Mesothelial cell of epicardium (in vitro differentiated cells): ENCODE data around the gene FREY1. TPM values are rescaled to one million over a fixed set of nuclear protein-coding genes. Genes with fewer than 3 reads are reported as not detected.

Experiments
- DNase-seq, 2 experiments: peaks; one replicate each; pipeline ENCODE4 v3.0.0; 2021; ENCODE audit warnings: low spot score in 2 of 2; ENCODE audit not compliant: unreplicated experiment in 2 of 2
- H3K27ac Mint-ChIP-seq: 2 replicates; pipeline ENCODE4 v1.8.0; 2021; ENCODE audit warnings: mixed read lengths
- H3K27me3 Mint-ChIP-seq: 2 replicates; pipeline ENCODE4 v1.8.0; 2021; ENCODE audit warnings: low read depth, mixed read lengths
- H3K36me3 Mint-ChIP-seq: 2 replicates; pipeline ENCODE4 v1.8.0; 2021; ENCODE audit warnings: mixed read lengths
- H3K4me1 Mint-ChIP-seq: 2 replicates; pipeline ENCODE4 v1.8.0; 2021; ENCODE audit warnings: mixed read lengths
- H3K4me3 Mint-ChIP-seq: 2 replicates; pipeline ENCODE4 v1.8.0; 2021; ENCODE audit warnings: mild to moderate bottlenecking, moderate library complexity, mixed read lengths
- H3K9me3 Mint-ChIP-seq: 2 replicates; pipeline ENCODE4 v1.8.0; 2021; ENCODE audit warnings: mixed read lengths
- CTCF ChIP-seq: fragments of 200-600 bp; sonication (generic); IDR thresholded peaks from one replicate; pipeline ENCODE4 v1.5.0; 2021; ENCODE audit warnings: antibody characterized with exemption; ENCODE audit not compliant: unreplicated experiment
- total RNA-seq: library from RNA; stranded (reverse); gene quantifications from 3 replicates; pipeline ENCODE4 v1.2.1, GENCODE V29; 2021

Gene FREY1
- total RNA-seq, 1 donor from 2014 or later = 3.9 TPM

GRCh38 chr11:45894555-45895247 is 12.4 kb downstream of the FREY1 start:
- Mint-ChIP-seq H3K4me1 (peaks cover 4% of the 10 kb centered on the region), H3K36me3 (no peaks in the 10 kb centered on the region), H3K27ac (no peak overlapping the region), H3K27me3 (peaks cover 12% of the 10 kb centered on the region), H3K9me3 (no peaks in the 10 kb centered on the region), H3K4me3 (no peak overlapping the region)
- DNase-seq = no peak
- no peak for TF ChIP-seq CTCF

DNA sequence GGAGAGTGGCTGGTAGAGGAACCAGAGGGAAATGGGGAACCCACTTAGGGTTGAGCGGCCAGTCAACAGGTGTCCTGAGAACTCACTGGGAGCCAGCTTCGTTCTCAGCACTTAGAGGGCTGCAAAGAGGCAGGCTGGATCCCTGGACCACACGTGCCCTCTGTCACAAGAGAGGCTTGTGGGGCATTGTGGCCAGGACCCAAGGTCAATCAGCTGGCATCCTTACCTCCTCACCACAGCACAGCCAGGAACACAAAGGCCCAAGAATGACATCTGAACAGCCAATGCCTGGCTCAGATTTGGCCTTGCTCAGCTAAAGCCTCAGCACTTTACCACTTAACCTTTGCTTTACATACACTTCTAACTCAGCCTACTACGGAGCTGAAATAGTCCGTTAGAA is 14.2 kb downstream of the FREY1 start:
- H3K4me1 Mint-ChIP-seq = peaks cover 4% of the 10 kb centered on the region
- no peak overlapping the region for H3K27ac Mint-ChIP-seq
- H3K4me3 Mint-ChIP-seq = no peak overlapping the region
- no peaks in the 10 kb centered on the region for H3K36me3 Mint-ChIP-seq
- TF ChIP-seq CTCF = no peak
- H3K9me3 Mint-ChIP-seq = no peaks in the 10 kb centered on the region
- no peak for DNase-seq
- H3K27me3 Mint-ChIP-seq = peaks cover 21% of the 10 kb centered on the region

- Mint-ChIP-seq H3K4me3 (no peak overlapping the region), H3K36me3 (no peaks in the 10 kb centered on the region), H3K9me3 (no peaks in the 10 kb centered on the region), H3K27ac (no peak overlapping the region), H3K4me1 (no peaks in the 10 kb centered on the region), H3K27me3 (peaks cover 39% of the 10 kb centered on the region)
- no peak for TF ChIP-seq CTCF
- DNase-seq = no peak
Observed at GRCh38 chr11:45890886-45891550, 16.1 kb downstream of the FREY1 start.

DNA sequence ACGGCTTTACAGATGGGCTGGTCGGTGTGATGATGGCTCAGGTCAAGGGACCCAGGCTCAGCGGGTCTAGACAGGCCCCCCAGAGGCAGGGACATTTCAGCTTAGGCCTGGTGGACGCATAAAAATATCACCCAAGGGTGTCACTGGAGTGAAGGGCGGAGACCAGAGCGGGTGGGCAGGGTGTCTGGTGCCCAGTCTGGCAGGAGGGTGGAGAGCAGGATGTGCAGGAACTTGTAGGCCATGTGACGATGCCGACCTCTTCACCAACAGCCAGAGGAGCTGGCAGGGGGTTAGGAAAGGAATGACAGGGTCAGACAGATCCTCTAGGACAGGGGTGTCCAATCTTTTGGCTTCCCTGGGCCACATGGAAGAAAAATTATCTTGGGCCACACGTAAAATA is 17.1 kb downstream of the FREY1 start:
- no peaks in the 10 kb centered on the region for H3K36me3 Mint-ChIP-seq
- no peak for TF ChIP-seq CTCF
- H3K9me3 Mint-ChIP-seq = no peaks in the 10 kb centered on the region
- peaks cover 44% of the 10 kb centered on the region for H3K27me3 Mint-ChIP-seq
- H3K4me3 Mint-ChIP-seq = no peak overlapping the region
- no peak for DNase-seq
- H3K4me1 Mint-ChIP-seq = peaks cover 3% of the 10 kb centered on the region
- no peak overlapping the region for H3K27ac Mint-ChIP-seq

DNA sequence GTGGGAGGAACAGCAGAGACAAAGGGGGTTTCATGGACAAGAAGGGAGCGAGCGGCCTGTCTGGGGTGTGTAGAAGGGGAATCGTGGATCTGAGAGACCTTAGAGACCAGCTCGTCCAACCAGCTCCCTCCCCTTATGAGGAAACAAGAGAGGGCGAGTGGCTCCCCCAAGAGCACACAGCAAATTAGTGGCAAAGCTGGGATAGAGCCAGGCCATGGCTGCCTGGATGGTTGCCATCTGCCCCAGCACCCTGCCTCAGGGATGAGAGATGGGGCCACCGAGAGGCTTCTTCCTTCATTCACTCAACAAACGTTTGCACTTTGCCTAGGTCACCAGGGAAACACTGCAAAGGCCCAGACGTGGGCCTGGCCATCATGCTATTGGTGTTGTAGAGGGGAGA is 17.5 kb downstream of the FREY1 start:
- no peak for TF ChIP-seq CTCF
- H3K27ac Mint-ChIP-seq = no peak overlapping the region
- no peaks in the 10 kb centered on the region for H3K9me3 Mint-ChIP-seq
- no peaks in the 10 kb centered on the region for H3K36me3 Mint-ChIP-seq
- H3K4me3 Mint-ChIP-seq = no peak overlapping the region
- peaks cover 48% of the 10 kb centered on the region for H3K27me3 Mint-ChIP-seq
- H3K4me1 Mint-ChIP-seq = peaks cover 3% of the 10 kb centered on the region
- no peak for DNase-seq
